HG03520 (cell line): ENCODE measurements around the gene GAS2L3.
"Not testable (repeated sequence)": the region's sequence is repeated elsewhere in the genome, so short reads cannot be mapped to it uniquely, and the experiment has no call there.

Source experiments
- ATAC-seq: cut with Tn5 transposase; IDR thresholded peaks from one replicate; pipeline ENCODE4 v1.9.1; 2021; ENCODE audit warnings: mild to moderate bottlenecking, moderate library complexity; ENCODE audit not compliant: unreplicated experiment

The GAS2L3 gene

DNA sequence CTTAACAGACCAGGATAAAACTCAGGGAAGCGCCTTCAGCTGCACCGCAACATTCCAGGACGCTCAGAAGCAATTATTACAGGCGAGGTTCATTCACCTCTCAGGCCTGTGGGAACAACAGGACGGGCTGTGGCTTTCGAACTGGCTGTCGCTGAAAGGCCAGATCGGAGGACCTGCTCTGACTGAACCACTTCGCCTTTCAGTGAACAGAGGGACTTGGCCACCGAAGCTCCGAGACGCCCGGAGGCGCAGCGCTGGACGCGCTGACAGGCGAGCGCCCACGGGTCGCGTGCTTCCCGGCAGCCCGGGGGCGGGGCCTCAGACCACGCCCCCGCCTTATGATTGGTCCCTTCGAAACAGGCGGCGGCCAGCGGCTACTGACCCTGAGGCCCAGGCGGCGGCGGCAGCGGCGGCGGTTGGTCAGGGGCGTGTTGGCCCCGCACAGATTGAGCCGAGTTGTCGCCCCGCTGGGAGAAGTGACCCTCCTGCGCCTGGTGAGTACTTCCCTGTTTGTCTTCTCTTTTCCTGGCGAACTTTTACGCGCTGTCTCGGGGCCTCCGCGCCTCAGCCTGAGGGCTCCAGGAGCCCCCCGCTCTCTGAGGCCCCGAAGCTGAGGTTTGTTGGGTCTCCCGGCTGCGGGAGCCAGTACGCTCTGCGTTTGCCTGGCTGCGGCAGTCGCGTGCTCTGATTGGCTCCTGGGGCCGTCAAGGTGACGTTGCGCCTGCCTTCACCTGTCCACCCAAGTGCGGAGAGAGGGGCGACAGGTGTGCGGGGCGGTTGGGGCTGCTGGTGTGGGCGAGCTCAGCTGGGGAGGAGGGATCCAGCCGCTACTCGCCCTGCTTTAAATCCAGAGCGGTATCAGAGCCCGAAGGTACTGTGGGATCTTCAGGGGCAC, at the start of gene GAS2L3:
GAS2L3 (plus strand) TSS at position 393 of the 895 bp plus-strand sequence. CDS start 21,221 bp downstream, outside the sequence.
- ATAC-seq = peak; percentile 93

GRCh38 chr12:100528034-100528433, 45.5 kb upstream of the GAS2L3 start:
- ATAC-seq = no peak

DNA sequence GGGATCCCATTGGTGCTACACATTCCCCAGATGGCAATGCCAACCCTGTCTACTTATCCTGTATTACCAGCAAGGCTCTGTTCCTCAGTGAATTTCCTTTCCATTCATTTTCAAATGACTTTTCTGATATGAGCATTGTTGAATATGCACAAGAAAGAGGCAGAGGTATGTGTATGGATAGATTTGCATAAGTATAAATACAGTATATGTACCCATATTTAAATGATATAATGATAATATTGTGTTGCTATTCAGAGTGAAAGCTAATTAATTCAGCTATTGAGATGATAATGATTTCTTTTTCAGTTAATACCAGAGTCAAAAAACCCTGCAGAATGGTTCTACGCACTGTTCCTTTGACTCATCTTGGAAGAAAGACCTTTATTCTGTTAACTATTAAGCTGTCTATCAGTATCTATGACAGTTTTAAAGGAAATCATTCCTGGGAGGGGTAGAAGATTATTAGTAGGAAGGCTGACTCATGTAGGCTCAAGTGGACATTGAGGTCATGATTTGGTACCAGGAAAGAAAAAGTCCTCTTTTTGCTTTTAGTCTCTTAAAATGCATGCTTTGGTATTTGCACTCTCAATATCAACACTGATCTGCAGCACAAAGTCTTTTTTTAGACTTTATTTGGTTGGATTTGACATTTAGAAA, 44.9 kb upstream of the GAS2L3 start:
- ATAC-seq = no peak

DNA sequence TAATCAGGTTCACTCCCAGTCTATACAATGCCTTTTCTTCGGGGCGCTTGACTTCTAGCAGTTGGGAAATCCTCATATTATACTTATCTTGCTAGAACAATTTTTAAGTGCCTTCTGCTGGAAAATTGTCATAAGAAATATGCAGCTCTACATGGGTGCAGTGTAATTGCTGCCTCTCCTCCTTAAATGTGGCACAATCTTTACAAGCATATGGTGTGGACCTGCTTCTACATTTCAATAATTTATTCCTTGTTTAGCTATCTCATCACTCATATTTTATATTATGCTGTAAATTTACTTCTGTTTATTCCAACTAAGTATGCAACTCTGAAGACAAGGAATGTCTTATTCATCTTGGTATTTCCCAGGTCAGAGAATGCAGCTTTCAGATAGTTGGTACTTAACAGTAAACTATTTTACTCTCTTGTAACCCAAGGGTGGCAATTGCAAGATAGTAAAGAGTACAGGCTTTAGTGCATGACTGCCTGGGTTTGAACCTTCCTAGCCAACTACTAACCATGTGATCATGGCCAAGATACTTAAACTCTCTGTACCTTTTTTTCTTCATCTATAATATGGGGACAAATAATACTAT, 43.6 kb upstream of the GAS2L3 start:
- ATAC-seq = no peak

DNA sequence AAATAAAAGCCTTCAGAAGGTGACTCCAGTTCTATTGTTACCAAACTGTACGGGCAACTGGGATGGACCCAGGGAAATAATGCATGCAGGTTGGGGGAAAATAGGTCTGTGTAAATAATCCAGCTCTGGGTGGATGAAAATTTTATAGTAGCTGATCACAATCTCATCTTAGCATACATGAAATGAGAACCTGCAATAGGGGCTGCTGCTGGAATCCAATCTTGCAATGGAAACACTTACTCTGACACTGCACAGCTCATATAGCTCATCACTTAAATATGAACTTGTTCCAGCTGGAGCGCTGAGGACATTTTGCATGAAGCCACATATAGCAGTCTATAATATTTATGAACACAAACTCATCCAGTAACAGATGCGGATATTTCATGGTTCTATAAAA, 40.1 kb upstream of the GAS2L3 start:
- no peak for ATAC-seq

DNA sequence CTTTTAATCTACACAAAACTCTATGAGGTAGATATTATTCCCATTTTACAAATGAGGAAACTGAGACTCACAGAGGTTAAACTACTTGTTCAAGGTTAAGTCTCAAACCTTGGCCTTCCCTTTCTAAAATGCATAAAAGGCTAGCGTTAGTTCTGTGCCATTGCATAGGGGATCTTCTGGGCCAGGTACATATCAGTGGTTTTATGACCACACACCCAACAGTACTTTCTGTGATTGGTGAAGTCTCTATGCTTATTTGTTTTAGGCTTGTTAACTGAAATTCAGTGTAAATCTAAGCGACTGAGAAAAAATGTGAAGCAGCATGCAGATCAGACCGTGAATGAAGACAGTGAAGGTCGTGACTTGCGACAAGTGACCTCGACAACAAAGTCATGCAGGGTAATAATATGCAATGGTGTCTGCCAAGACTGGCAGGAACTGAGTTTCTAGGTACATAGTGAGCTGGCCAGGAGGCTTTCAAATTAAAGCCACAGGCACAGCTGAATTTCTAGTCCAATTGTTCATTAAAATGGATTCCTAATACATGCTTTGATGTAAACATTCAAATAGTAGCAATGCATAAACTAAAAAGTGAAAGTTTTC, 38.8 kb upstream of the GAS2L3 start:
- ATAC-seq = no peak

DNA sequence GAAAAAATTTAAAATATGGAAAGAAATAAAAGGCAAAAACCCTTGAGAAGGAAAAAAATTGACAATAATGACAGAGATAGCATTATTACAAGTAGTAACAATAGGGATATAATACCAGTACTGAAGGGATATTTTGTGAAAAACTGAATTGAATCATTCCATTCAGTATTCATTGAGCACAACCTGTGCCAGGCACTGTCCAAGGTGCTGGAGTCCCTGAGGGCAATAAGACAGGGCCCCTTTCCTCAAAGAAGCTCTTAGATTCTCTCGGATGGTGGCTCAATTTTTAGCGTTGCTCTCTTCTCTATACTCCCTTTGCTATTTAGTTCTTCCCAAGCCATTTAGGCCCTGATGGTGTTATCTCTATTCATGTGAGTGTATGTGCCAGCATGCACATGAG, 34.3 kb upstream of the GAS2L3 start:
- no peak for ATAC-seq

DNA sequence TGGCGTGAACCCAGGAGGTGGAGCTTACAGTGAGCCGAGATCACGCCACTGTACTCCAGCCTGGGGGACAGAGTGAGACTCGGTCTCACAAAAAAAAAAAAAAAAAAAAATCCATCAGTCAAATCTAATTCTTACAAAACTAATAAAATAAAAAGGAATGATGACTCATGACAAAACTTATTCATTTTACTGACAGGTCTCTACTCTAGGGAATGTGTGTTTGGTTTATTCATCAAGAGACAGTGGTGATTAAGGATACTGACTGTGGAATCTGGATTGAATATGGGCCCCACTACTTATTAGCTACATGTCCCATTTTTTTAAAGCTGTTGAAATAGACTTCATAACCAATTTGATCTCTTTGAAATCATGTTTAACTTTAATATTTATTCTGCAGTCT, 29.3 kb upstream of the GAS2L3 start:
- no peak for ATAC-seq

- ATAC-seq = no peak
These were observed 28.4 kb upstream of the GAS2L3 start for GRCh38 chr12:100545092-100545491.

DNA sequence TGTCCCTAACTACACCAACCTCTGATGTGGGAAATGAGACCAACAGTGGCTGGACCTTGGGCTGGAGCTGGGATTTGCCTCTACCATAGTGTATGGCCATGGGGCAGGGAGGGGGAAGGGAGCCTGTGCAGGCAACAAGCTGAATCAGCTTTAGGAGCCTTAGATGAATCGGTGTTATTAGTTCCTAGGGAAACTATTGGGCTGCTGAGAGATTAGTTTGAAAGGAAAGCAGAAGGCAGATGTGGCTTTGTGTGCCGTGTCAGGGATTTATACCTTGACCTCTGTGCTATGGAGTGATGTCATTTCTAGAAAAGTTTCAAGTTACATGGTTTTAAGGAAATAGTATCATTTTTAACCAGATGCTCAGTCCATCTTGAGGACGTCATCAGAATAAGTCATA, 19.5 kb upstream of the GAS2L3 start:
- no peak for ATAC-seq

DNA sequence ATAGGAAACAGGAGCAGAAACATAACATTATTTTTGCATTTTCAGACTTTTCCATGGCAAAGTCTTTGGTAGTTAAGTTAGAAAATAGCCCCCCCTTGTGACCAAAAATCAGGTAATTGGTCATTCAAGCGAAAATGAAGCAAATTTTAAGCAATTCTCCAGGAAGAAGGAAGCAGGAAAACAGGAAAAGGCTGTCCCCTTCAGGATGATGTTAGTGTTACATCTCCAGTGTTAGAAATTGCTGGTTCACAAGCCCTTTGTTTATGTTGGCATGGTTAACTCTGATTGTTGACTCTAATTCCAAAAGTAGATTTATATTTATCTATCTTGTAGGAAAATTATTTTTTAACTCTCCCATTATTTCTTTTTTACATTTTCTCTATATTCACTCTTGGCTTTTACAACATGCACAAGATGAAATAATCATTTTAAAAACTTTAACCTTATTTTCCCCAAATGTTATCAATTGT, 18.8 kb upstream of the GAS2L3 start:
- no peak for ATAC-seq

DNA sequence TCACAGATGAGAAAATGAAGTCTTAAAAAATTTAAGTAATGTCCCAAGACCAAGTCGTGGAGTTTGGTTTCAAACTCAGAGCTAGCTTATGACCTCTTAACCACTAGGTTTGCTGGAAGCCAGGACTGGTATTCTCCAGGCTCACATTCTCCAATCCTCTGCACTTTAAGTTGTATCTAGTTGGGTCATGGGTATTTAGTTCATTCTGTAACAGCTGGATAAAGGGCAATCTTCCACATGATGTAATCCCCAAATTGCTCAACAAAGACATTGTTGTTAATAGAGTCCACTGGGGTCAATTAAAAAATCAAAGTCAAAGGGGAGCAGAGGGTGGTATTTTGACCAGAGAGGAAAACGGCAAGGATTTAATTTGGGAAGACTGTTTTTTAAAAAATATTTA, 17.8 kb upstream of the GAS2L3 start:
- no peak for ATAC-seq

GRCh38 chr12:100557357-100557756, 16.1 kb upstream of the GAS2L3 start:
- ATAC-seq = no peak

DNA sequence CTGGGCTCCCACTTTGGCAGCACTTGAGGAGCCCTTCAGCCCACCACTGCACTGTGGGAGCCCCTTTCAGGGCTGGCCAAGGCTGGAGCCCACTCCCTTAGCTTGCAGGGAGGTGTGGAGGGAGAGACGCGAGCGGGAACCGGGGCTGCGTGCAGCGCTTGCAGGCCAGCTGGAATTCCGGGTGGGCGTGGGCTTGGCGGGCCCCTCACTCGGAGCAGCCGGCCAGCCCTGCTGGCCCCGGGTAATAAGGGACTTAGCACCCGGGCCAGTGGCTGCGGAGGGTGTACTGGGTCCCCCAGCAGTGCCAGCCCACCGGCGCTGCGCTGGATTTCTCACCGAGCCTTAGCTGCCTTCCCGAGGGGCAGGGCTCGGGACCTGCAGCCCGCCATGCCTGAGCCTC, 14.2 kb upstream of the GAS2L3 start:
- ATAC-seq = not testable (repeated sequence)

GRCh38 chr12:100564090-100564489, 9.4 kb upstream of the GAS2L3 start:
- ATAC-seq = no peak

GRCh38 chr12:100564905-100565467, 8.5 kb upstream of the GAS2L3 start:
- no peak for ATAC-seq

GRCh38 chr12:100565987-100566545, 7.4 kb upstream of the GAS2L3 start:
- ATAC-seq = no peak

GRCh38 chr12:100566887-100567637, 6.4 kb upstream of the GAS2L3 start:
- ATAC-seq = peak; percentile 95

DNA sequence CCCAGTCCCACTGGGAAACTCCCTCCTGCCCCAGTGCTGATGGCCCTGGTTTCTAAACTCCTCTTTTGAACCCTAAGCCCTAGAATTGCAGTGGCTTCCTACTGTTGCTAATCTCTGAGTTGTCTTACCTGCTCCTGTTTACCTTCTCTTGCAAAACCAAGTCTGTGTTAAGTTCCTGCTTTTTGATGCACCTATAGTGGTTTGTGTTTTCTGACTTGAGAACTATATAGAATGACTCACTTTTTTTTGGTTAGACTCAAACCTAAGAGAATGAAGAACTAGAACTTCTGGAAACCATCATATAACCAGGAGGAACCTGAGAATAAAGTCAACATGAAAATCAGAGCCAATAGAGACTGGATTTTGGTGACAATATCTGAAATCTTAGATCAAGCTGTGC, 5.5 kb upstream of the GAS2L3 start:
- ATAC-seq = peak; percentile 25

- no peak for ATAC-seq
These were observed 1.3 kb upstream of the GAS2L3 start for GRCh38 chr12:100572184-100572583.
